NK-92 treated with Interleukin-12 subunit alpha and Interleukin-12 subunit beta, amount 100 ng/mL, for 24 hours (cell line): ENCODE data around the gene ITPKB.
"Not testable (repeated sequence)": the region's sequence is repeated elsewhere in the genome, so short reads cannot be mapped to it uniquely, and the experiment has no call there.

ENCODE experiments used
- DNase-seq: peaks from one replicate; lab custom pipeline; 2025; lab: John Stamatoyannopoulos, UW

ITPKB gene

GRCh38 chr1:226651041-226651731 lies 87.9 kb downstream of the ITPKB start:
- no peak for DNase-seq

- DNase-seq: no peak
These were observed 88.7 kb downstream of the ITPKB start for GRCh38 chr1:226650236-226650841.

DNA sequence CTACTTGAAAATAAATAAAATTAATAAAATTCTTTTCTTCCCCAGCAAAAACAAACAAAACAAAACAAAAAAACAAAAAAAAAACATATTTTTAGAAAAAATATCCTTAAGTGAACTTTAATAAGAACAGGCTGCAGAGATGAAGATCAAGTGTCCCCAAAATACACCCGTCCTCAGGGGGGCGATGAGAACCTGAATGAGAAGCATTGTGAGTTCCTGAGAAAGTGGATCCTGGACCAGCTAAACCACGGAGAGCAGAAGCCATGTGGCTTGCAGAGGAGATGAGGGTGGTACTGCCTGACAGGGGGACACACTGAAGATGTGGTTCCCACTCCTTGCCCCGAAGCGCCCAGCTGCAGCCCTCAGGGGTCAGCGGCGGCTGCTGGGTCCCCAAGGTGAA lies 89.3 kb downstream of the ITPKB start:
- DNase-seq: no peak

DNA sequence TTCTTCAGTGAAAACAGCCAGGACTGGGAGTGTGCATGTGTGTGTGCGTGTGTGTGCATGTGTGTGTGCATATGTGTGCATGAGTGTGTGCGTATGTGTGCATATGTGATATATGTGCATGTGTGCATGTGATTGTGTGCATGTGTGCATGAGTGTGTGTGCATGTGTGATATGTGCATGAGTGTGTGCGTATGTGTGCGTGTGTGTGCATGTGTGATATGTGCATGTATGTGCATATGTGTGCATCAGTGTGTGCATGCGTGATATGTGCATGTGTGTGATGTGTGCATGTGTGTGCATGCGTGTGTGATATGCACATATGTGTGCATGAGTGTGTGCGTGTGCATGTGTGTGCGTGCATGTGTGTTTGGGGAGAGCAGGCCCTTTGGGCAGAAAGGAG lies 89.8 kb downstream of the ITPKB start:
- no peak for DNase-seq

DNA sequence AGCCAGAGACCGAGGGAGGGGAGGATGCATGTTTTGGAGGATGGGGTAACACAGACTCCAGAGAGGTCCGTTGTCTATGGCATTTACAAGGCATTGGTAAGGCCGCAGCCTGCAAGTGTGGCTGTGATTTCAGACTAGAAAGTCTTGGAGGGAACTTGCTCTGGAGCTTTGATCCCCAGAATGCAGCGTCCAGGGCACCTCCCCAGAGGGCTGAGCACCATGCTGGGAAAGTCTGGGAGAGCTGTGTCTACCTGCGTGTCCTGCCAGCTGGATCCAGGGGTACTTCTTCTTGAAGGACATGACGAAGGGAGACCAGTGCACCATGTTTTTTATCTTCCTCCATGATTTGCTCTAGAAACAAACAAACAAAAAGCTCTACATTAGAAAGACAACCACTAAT lies 90.7 kb downstream of the ITPKB start:
- DNase-seq: no peak

DNA sequence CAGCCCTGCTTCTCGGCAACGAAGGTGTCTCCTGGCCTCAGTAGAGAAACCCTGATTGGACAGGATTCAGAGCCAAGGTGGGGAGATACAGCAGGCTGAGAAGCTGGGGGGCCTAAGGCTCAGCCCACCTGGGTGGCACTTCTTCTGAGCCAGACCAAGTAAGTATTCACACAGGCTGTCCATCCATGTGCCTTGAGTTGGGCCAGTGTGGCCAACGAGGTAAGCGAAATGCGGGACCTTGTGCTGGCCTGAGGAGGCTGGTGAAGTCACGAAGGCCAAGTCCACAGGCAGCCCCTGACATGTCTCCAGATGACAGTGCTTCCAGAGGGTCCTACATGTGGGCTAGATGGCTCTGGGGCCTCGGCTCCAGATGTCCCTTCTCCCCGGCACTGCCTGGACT lies 91.4 kb downstream of the ITPKB start:
- no peak for DNase-seq

DNA sequence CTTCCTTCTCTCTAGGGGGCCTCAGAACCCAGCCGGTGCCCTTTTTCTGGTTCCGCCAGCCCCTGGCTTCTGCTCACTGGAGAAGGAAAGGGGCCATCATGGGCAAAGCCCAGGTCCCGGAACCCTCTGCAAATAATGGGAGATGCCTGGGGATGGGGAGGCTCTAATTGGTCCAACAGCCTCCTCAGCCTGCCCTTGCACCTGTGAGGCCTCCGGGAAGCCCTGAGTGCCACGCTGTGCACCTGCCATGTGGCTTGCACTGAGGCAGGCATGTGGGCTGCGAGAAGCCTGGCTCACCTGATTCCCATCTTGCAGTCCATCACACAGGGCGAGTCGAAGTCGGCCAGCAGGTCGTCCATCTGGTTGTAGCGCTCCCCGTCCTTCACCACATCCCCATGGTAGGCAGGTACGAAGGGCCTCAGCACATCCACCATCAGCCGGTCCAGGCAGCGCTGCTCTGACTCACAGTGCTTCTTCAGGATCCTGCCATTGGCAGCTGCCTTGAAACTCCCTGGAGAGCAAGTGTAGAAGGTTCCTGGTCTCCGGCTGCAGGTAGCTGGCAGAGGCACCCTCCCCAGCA lies 92.1 kb downstream of the ITPKB start:
- DNase-seq: no peak

- DNase-seq: no peak
These were observed 92.8 kb downstream of the ITPKB start for GRCh38 chr1:226646026-226646869.

GRCh38 chr1:226645279-226645976 lies 93.7 kb downstream of the ITPKB start:
- no peak for DNase-seq

GRCh38 chr1:226644541-226645176 lies 94.4 kb downstream of the ITPKB start:
- no peak for DNase-seq

GRCh38 chr1:226643611-226644540 lies 95.2 kb downstream of the ITPKB start:
- DNase-seq: no peak

- no peak for DNase-seq
These were observed 95.9 kb downstream of the ITPKB start for GRCh38 chr1:226643177-226643576.

GRCh38 chr1:226642421-226642820 lies 96.7 kb downstream of the ITPKB start:
- DNase-seq: no peak

DNA sequence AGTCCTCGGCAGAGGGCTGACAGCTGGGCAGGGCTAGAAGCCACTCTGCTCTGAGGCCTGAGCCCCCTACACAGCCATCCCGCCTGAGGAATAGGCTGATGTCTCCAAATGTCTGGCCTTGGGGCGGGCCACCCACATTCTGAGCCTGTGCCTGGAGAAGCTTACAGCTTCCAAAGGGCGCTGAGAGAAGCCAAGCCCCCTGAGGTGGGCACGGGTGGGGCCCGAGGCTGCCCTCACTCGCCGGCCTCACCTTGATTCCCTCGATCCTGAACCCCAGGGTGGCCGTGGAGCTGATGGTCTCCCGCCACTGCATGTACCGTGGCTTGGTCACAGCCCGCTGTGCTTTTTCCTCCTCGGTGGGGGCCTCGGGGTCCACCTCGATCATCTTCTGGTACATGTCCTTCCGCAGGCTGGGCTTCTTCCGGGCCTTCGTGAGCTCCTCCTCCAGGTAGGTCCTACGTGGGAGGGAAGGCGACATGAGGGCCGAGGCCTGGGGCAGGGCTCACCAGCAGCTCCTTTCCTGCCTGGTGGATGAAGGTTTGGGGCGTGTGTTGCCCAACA lies 97.3 kb downstream of the ITPKB start:
- DNase-seq: no peak

- DNase-seq: no peak
These were observed 98.6 kb downstream of the ITPKB start for GRCh38 chr1:226640321-226641136.

DNA sequence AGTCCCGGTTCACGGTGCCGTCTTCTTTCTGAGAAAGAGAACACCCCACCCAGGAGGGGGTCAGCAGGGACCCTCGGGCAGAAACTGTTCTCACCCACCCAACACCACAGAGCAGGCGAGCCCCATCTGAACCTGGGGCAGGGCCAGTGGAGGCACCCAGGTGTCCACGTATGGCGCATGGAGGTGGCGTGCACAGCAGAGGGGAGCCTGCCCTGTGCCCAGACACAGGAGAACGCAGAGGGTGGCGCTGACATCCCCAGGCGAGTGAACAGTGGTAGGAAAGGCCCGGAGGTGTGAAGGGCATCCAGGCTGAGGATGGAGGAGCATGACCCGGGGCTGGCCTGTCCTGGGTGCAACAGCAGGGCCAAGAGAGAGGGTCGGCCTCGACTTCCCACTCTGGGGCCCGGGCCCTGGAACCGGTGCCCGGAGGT lies 99.4 kb downstream of the ITPKB start:
- no peak for DNase-seq

- not testable (repeated sequence) for DNase-seq
These were observed 99.9 kb downstream of the ITPKB start for GRCh38 chr1:226639206-226639605.

- DNase-seq: no peak
These were observed 100.5 kb downstream of the ITPKB start for GRCh38 chr1:226638608-226639007.

DNA sequence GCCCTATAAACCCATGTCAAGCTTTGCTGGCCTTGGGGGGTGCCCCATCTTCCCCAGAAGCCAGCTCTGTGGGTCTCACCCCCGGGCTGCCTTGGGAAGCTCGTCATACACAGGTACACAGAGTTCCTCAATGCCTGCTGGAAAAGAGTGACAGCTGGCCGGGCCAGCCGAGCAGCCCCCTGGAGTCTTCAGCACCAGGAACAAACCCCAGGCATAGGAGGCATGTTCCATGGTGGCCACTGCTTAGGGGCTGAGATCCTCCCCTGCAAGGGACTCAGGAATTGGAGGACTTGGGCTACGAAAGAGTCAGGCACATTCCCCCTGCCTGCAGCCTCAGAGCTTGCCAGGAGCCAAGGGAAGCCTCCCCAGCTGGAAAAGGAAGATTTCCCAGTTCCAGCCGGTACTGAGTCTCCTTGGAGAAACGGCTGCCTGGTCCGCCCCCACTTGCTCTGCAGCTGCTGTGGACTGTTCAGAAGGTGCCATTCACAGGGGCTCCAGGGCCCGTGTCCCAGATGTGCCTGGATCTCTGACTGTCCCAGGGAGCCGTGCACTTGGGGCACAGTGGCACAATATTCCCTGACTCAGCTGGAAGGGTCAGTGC lies 101.0 kb downstream of the ITPKB start:
- no peak for DNase-seq
